ENCODE results near the gene HIVEP3.

Gene HIVEP3

GRCh38 chr1:41665962-41666917, 252.5 kb downstream of the HIVEP3 start:
- DNase-seq (ENCODE audit: low read depth in 3 of 3): no peak

DNA sequence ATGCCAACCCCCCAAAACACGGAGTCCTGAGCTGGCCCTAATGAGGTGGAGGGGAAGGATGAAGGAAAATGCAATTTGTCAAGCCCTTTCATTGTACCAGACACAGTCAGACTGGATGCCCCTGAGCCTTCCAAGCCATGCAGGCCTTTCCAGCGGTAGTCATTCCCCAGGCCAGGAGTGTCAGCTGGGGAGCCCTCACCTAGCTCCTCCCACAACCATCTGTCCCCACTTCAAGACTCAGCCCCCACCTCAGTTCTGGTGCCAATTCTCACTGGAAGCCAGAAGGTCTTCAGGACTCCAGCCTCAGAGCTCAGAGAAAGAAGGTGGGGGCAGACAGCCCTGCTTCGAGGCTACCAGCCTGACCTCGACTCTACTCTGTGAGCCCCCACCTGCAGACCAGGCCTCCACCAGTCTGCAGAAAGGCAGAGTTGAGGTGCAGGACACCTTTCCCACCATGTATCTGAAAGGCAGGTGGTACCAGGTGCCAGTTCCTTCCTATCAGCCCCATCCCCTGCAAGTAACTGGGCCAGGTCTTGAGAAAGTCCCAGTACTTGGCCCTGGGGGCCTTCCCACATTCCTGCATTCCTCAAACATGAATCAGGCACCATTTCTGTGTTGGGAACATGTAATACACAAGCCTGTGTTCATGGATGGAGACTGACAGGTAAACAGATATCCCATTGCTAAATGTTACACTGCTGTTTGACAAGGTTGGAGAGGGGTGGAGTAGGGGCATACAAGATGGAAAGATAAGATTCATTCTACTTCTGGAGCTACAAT, 253.7 kb downstream of the HIVEP3 start:
- no peak for DNase-seq (ENCODE audit: low read depth in 3 of 3)

- no peak for DNase-seq (ENCODE audit: low read depth in 3 of 3)
These were observed 254.9 kb downstream of the HIVEP3 start for GRCh38 chr1:41663671-41664400.

DNA sequence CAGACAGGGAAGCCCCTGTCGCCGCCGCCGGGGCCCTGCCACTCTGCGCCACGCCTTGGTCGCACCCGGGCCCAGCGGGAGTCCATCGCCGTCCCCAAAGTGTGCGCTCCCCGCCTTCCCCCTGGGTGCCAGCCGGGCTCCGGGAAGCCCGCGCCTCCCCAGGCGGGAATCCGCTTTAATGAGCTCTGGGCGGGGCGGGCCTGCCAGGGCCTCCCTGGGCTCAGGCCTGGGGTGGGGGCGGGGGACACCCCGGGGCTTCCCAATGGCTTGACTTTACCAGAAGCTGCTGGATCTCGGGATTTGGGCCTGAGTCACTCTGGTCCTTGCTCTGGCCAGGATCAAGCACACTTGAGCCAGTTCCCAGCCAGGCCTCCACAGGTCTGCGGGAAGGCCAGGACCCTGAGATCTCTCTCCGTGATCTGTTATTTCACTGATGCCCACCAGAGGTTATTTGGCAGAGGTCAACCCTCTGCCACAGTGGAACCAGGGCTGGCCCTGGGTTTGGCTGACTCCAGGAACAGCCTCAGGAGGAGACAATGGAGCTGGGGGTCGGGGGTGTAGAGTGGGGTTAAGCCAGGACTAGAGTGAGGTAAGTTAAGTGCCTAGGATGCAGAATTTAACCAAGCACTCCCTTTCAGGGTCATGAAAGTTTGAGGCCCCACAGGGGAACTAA, 255.8 kb downstream of the HIVEP3 start:
- no peak for DNase-seq (ENCODE audit: low read depth in 3 of 3)

- peak; percentile 62 to 72 (median 71) for DNase-seq (ENCODE audit: low read depth in 3 of 3)
These were observed 256.5 kb downstream of the HIVEP3 start for GRCh38 chr1:41662061-41662764.

- no peak for DNase-seq (ENCODE audit: low read depth in 3 of 3)
These were observed 257.2 kb downstream of the HIVEP3 start for GRCh38 chr1:41661428-41662060.

GRCh38 chr1:41660570-41661427, 257.9 kb downstream of the HIVEP3 start:
- no peak for DNase-seq (ENCODE audit: low read depth in 3 of 3)

GRCh38 chr1:41659903-41660302, 258.8 kb downstream of the HIVEP3 start:
- DNase-seq (ENCODE audit: low read depth in 3 of 3): no peak

GRCh38 chr1:41659159-41659495, 259.6 kb downstream of the HIVEP3 start:
- DNase-seq (ENCODE audit: low read depth in 3 of 3): no peak

DNA sequence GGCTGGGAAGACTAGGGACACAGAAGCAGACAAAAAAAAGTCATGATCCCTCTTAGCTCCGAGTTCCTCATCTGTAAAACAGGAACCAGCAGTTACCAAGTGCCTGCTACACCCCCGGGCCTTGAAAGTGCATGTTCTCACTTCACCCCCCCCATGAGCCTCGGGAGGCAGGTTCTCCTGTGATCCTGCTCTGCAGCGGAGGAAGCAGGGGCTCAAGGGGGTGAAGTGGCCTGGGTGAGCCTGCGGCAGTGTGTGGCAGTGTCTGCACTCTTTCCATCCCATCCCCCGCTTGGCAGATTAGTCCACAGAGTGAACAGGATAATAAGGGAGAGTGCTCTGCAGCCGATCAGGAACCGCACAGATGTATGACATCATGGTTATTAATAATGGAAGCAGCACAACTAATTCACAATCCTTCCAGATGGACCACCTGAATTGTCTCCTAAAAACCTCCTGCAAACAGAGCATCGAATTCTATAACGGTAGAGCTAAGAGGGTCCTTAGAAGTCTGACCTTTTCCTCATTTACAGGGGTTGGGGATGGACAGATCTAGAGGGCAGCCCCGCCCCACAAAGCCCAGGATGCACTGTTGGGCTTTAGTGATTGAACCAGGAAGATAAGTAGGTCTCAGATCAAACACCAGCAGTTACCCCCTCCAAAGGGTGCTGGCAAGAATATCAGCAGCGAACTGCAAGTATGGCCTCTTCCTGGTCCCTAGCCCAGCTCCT, 260.1 kb downstream of the HIVEP3 start:
- DNase-seq (ENCODE audit: low read depth in 3 of 3): no peak

GRCh38 chr1:41657679-41658295, 260.9 kb downstream of the HIVEP3 start:
- DNase-seq (ENCODE audit: low read depth in 3 of 3): no peak

- DNase-seq (ENCODE audit: low read depth in 3 of 3): no peak
These were observed 261.8 kb downstream of the HIVEP3 start for GRCh38 chr1:41656825-41657500.

GRCh38 chr1:41656068-41656467, 262.7 kb downstream of the HIVEP3 start:
- DNase-seq (ENCODE audit: low read depth in 3 of 3): no peak

DNA sequence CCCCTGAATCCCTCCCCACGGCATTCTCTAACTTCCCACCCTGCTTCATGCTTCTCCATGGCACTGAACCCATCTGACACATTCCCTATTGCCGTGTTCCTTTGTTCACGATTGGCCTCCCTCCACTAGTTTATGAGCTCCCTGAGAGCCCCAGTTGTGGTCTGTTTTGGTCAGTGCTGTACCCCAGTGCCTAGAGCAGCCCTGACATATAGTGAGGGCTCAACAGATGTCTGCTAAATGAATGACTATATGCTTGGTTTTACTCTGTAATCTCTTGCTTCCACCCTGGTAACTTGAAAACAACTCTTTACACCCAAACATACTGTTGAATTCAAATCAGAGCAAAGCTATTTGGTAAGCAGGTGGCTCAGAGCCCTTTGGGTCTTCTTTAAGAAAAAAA, 263.1 kb downstream of the HIVEP3 start:
- DNase-seq (ENCODE audit: low read depth in 3 of 3): no peak

DNA sequence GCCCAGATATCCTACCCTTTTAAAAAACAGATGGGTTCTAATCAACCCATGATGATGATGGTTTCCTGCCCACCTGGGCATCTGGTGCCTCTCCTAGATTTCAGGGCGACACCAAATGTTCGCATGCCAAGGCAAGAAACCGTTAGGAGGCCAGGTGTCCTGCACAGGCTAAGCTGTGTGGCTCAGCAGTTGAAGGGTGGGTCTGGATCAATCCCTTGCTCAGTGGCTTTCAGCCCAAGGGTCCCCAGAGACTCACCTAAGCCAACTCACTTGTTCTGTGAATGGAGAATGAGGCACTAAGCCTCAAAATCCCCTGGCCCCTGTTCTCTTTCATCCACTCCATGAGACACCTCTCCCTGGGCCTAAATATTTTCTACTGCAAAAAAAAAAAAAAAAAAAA, 265.1 kb downstream of the HIVEP3 start:
- DNase-seq (ENCODE audit: low read depth in 3 of 3): no peak

GRCh38 chr1:41652384-41653265, 266.1 kb downstream of the HIVEP3 start:
- DNase-seq (ENCODE audit: low read depth in 3 of 3): no peak

Measured in stimulated activated CD4-positive, alpha-beta T cell treated with anti-CD3 and anti-CD28 coated beads, TNF-alpha, amount 100 ng/mL, for 4 hours (primary cell).